Measurements from ENCODE around the gene C11orf86. TPM values are rescaled to one million over a fixed set of nuclear protein-coding genes. Genes with fewer than 3 reads are reported as not detected.

C11orf86 gene
- total and polyA plus RNA-seq, 2 donors (not counting 3 experiments of a cell fraction or from before 2014, with no cell fraction given), result not detected

DNA sequence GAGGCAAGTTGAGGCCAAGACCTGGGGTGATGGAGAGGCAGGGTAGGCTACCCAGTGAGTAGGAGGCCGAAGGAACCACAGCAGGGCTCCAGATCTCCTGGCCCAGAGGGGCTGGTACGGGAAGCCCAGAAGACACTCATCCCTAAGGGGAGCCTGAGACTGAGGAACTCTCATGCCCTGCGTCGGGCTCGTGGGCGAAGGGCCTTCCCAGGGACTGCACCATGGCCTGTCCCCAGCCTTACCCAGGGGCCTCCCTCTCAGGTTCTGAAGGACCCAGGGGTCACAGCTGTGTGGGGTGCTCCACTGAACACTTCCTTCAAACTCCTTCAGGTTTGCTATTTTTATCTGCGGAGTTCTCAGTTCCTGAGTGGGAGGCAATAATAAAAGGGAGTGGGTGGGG is 32.0 kb downstream of the C11orf86 start:
- H3K36me3 ChIP-seq (ENCODE audit: control insufficient read depth in 2 of 2, extremely low read depth in 1 of 2, insufficient read depth in 2 of 2, low read length in 2 of 2), result no peaks in the 10 kb centered on the region
- dilution Hi-C loops (cut with MboI; ENCODE audit: extremely low pct_ligation_motif_present, low sequenced_read_pairs), result no loop called here
- ChIA-PET CTCF (interaction anchor here (1.6 kb wide), 1 partner anchor 14 kb away, joined by 7 read pairs; no protein-coding TSS in a partner anchor), POLR2A (no interaction called here)
- H3K27ac ChIP-seq (ENCODE audit: insufficient read depth, low read depth, low read length), result no peak overlapping the region
- H3K79me2 ChIP-seq (ENCODE audit: control insufficient read depth, insufficient read depth, low read length), result no peaks in the 10 kb centered on the region
- no TSS peak for BruUV-seq (replicated peaks)
- H3K27me3 ChIP-seq (ENCODE audit: control insufficient read depth in 2 of 2, insufficient read depth in 2 of 2, low read length in 2 of 2), result no peaks in the 10 kb centered on the region
- intact Hi-C loops (cut with micrococcal nuclease), result no loop called here
- DNase-seq (ENCODE audit: low read depth, low spot score), result no peak
- no peaks in the 10 kb centered on the region for H3K9me1 ChIP-seq (replicated peaks; ENCODE audit: control insufficient read depth, extremely low read depth, insufficient read depth, low read length)
- H3K9me3 ChIP-seq (replicated peaks; ENCODE audit: control insufficient read depth, insufficient read depth, low read length), result no peaks in the 10 kb centered on the region
- no peak overlapping the region for H3K4me3 ChIP-seq (replicated peaks in 1 of 3; ENCODE audit: insufficient read depth in 1 of 3, low read depth in 1 of 3, low read length in 3 of 3)
- no peaks in the 10 kb centered on the region for H4K20me1 ChIP-seq (replicated peaks; ENCODE audit: control insufficient read depth, extremely low read depth, insufficient read depth, low read length)
- no peaks in the 10 kb centered on the region for H3K4me1 ChIP-seq (ENCODE audit: control insufficient read depth, extremely low read depth, insufficient read depth, low read length)
- no peak overlapping the region for H3K4me2 ChIP-seq (ENCODE audit: insufficient read depth, low read length)
- no peak overlapping the region for H3K9ac ChIP-seq (replicated peaks; ENCODE audit: extremely low read depth, insufficient read depth, low read length)
- H2AFZ ChIP-seq (ENCODE audit: low read depth, low read length), result no peak overlapping the region
- TF ChIP-seq POLR2A (IDR thresholded peaks at IDR 0.05; ENCODE audit: low read depth, low read length) (no peak), EZH2 (IDR thresholded peaks at IDR 0.05; ENCODE audit: borderline replicate concordance, low read depth, low read length, severe bottlenecking) (no peak), FOS (IDR thresholded peaks at IDR 0.05; ENCODE audit: borderline replicate concordance, insufficient read depth, low read length) (no peak), GATA2 (IDR thresholded peaks at IDR 0.05; ENCODE audit: insufficient read depth, insufficient read length, low read depth, low read length) (no peak), MYC (IDR thresholded peaks at IDR 0.05; ENCODE audit: low read depth, low read length) (no peak), JUN (IDR thresholded peaks at IDR 0.05; ENCODE audit: borderline replicate concordance, insufficient read depth, insufficient read length, low read depth) (no peak), POLR2AphosphoS5 (IDR thresholded peaks at IDR 0.05; ENCODE audit: insufficient read depth, low read depth, low read length) (no peak)
- TF ChIP-seq, protein P1, sequence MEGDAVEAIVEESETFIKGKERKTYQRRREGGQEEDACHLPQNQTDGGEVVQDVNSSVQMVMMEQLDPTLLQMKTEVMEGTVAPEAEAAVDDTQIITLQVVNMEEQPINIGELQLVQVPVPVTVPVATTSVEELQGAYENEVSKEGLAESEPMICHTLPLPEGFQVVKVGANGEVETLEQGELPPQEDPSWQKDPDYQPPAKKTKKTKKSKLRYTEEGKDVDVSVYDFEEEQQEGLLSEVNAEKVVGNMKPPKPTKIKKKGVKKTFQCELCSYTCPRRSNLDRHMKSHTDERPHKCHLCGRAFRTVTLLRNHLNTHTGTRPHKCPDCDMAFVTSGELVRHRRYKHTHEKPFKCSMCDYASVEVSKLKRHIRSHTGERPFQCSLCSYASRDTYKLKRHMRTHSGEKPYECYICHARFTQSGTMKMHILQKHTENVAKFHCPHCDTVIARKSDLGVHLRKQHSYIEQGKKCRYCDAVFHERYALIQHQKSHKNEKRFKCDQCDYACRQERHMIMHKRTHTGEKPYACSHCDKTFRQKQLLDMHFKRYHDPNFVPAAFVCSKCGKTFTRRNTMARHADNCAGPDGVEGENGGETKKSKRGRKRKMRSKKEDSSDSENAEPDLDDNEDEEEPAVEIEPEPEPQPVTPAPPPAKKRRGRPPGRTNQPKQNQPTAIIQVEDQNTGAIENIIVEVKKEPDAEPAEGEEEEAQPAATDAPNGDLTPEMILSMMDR (IDR thresholded peaks at IDR 0.05; ENCODE audit: extremely low read depth in 1 of 2, insufficient read depth in 1 of 2, low read depth in 1 of 2, low read length in 2 of 2), result no peak
- TF ChIP-seq, protein P2, sequence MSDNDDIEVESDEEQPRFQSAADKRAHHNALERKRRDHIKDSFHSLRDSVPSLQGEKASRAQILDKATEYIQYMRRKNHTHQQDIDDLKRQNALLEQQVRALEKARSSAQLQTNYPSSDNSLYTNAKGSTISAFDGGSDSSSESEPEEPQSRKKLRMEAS (IDR thresholded peaks at IDR 0.05; ENCODE audit: insufficient read depth, insufficient read length), result no peak
- no peak for FAIRE-seq
